Body of pancreas (tissue), 4 donors: ENCODE measurements around the gene EDDM3A.

ENCODE experiments used
- POLR2A ChIP-seq, 3 donors: fragments of 450-650 bp; IDR thresholded peaks; one replicate each; pipeline ENCODE4 v1.6.1; 2016; ENCODE audit warnings: antibody characterized with exemption in 3 of 3, mild to moderate bottlenecking in 2 of 3
- TF ChIP-seq, protein P1 (sequence below), 7 experiments: fragments of 450-650 bp in 4 of 7; fragments of 200-600 bp in 3 of 7; sonication (generic) in 3 of 7; IDR thresholded peaks; one replicate each; pipeline ENCODE4 v1.5.1; 2016 to 2019; ENCODE audit warnings: antibody characterized with exemption in 7 of 7

GRCh38 chr14:20792556-20792955, 46.9 kb downstream of the EDDM3A start:
- TF ChIP-seq, protein P1, sequence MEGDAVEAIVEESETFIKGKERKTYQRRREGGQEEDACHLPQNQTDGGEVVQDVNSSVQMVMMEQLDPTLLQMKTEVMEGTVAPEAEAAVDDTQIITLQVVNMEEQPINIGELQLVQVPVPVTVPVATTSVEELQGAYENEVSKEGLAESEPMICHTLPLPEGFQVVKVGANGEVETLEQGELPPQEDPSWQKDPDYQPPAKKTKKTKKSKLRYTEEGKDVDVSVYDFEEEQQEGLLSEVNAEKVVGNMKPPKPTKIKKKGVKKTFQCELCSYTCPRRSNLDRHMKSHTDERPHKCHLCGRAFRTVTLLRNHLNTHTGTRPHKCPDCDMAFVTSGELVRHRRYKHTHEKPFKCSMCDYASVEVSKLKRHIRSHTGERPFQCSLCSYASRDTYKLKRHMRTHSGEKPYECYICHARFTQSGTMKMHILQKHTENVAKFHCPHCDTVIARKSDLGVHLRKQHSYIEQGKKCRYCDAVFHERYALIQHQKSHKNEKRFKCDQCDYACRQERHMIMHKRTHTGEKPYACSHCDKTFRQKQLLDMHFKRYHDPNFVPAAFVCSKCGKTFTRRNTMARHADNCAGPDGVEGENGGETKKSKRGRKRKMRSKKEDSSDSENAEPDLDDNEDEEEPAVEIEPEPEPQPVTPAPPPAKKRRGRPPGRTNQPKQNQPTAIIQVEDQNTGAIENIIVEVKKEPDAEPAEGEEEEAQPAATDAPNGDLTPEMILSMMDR (IDR thresholded peaks at IDR 0.05), result no peak
- TF ChIP-seq POLR2A (IDR thresholded peaks at IDR 0.05), result no peak
